ENCODE data around the gene PLXDC2.

Gene PLXDC2

GRCh38 chr10:20233423-20233822, 417.2 kb downstream of the PLXDC2 start:
- Histone ChIP-seq H3K4me1 (ENCODE audit: control insufficient read depth, low read depth, low read length) (no peaks in the 10 kb centered on the region), H3K27ac (ENCODE audit: low read depth, low read length) (no peak overlapping the region), H3K79me2 (ENCODE audit: control insufficient read depth, insufficient read depth, low read length) (no peaks in the 10 kb centered on the region), H3K18ac (ENCODE audit: low read length) (no peak overlapping the region), H2BK15ac (replicated peaks; ENCODE audit: low read depth) (no peak overlapping the region), H4K5ac (ENCODE audit: low read length) (no peak overlapping the region), H3K4me2 (ENCODE audit: low read length) (no peak overlapping the region), H2BK5ac (ENCODE audit: low read length) (no peak overlapping the region), H3K4ac (ENCODE audit: low read depth, low read length) (no peak overlapping the region), H2AK5ac (ENCODE audit: low read length) (no peak overlapping the region), H3K27me3 (ENCODE audit: insufficient read depth, low read length, poor library complexity) (no peaks in the 10 kb centered on the region), H3K36me3 (ENCODE audit: control insufficient read depth, insufficient read depth, low read length) (no peaks in the 10 kb centered on the region), H2BK120ac (ENCODE audit: low read depth, low read length) (no peak overlapping the region), H4K8ac (ENCODE audit: low read depth, low read length) (no peak overlapping the region), H3K9ac (ENCODE audit: low read length) (no peak overlapping the region), H3K56ac (ENCODE audit: low read length) (no peak overlapping the region), H3K4me3 (ENCODE audit: low read length) (no peak overlapping the region), H3K79me1 (ENCODE audit: low read length) (no peaks in the 10 kb centered on the region), H3K23ac (ENCODE audit: low read length) (no peak overlapping the region)
- peak; percentile 57 for DNase-seq

- H2BK15ac ChIP-seq (replicated peaks; ENCODE audit: low read depth), result no peak overlapping the region
- H3K27me3 ChIP-seq (ENCODE audit: insufficient read depth, low read length, poor library complexity), result no peaks in the 10 kb centered on the region
- H3K18ac ChIP-seq (ENCODE audit: low read length), result no peak overlapping the region
- DNase-seq, result no peak
- H3K79me1 ChIP-seq (ENCODE audit: low read length), result no peaks in the 10 kb centered on the region
- H2BK120ac ChIP-seq (ENCODE audit: low read depth, low read length), result no peak overlapping the region
- no peak overlapping the region for H4K8ac ChIP-seq (ENCODE audit: low read depth, low read length)
- no peaks in the 10 kb centered on the region for H3K79me2 ChIP-seq (ENCODE audit: control insufficient read depth, insufficient read depth, low read length)
- H3K4me1 ChIP-seq (ENCODE audit: control insufficient read depth, low read depth, low read length), result no peaks in the 10 kb centered on the region
- H3K4ac ChIP-seq (ENCODE audit: low read depth, low read length), result no peak overlapping the region
- H3K27ac ChIP-seq (ENCODE audit: low read depth, low read length), result no peak overlapping the region
- H3K4me3 ChIP-seq (ENCODE audit: low read length), result no peak overlapping the region
- H2BK5ac ChIP-seq (ENCODE audit: low read length), result no peak overlapping the region
- H4K5ac ChIP-seq (ENCODE audit: low read length), result no peak overlapping the region
- no peak overlapping the region for H2AK5ac ChIP-seq (ENCODE audit: low read length)
- H3K36me3 ChIP-seq (ENCODE audit: control insufficient read depth, insufficient read depth, low read length), result no peaks in the 10 kb centered on the region
- H3K23ac ChIP-seq (ENCODE audit: low read length), result no peak overlapping the region
- no peak overlapping the region for H3K56ac ChIP-seq (ENCODE audit: low read length)
- no peak overlapping the region for H3K4me2 ChIP-seq (ENCODE audit: low read length)
- no peak overlapping the region for H3K9ac ChIP-seq (ENCODE audit: low read length)
- WGBS (ENCODE audit: extremely low coverage, insufficient coverage, low lambda C conversion rate), result no CpG with 5 or more reads among the region's 5 CpGs
Observed at GRCh38 chr10:20234579-20234978, 418.3 kb downstream of the PLXDC2 start.

GRCh38 chr10:20237091-20237570, 420.9 kb downstream of the PLXDC2 start:
- H3K36me3 ChIP-seq (ENCODE audit: control insufficient read depth, insufficient read depth, low read length), result no peaks in the 10 kb centered on the region

GRCh38 chr10:20237586-20237985, 421.4 kb downstream of the PLXDC2 start:
- no peak overlapping the region for H3K18ac ChIP-seq (ENCODE audit: low read length)
- H4K8ac ChIP-seq (ENCODE audit: low read depth, low read length), result no peak overlapping the region
- DNase-seq, result no peak
- no peaks in the 10 kb centered on the region for H3K36me3 ChIP-seq (ENCODE audit: control insufficient read depth, insufficient read depth, low read length)
- no peak overlapping the region for H3K4me3 ChIP-seq (ENCODE audit: low read length)
- no peak overlapping the region for H2BK120ac ChIP-seq (ENCODE audit: low read depth, low read length)
- H2AK5ac ChIP-seq (ENCODE audit: low read length), result no peak overlapping the region
- no peaks in the 10 kb centered on the region for H3K27me3 ChIP-seq (ENCODE audit: insufficient read depth, low read length, poor library complexity)
- H3K79me1 ChIP-seq (ENCODE audit: low read length), result no peaks in the 10 kb centered on the region
- H3K79me2 ChIP-seq (ENCODE audit: control insufficient read depth, insufficient read depth, low read length), result no peaks in the 10 kb centered on the region
- no peak overlapping the region for H3K23ac ChIP-seq (ENCODE audit: low read length)
- no peak overlapping the region for H3K4ac ChIP-seq (ENCODE audit: low read depth, low read length)
- H3K4me1 ChIP-seq (ENCODE audit: control insufficient read depth, low read depth, low read length), result no peaks in the 10 kb centered on the region
- H3K4me2 ChIP-seq (ENCODE audit: low read length), result no peak overlapping the region
- no peak overlapping the region for H3K9ac ChIP-seq (ENCODE audit: low read length)
- H3K27ac ChIP-seq (ENCODE audit: low read depth, low read length), result no peak overlapping the region
- H2BK15ac ChIP-seq (replicated peaks; ENCODE audit: low read depth), result no peak overlapping the region
- H4K5ac ChIP-seq (ENCODE audit: low read length), result no peak overlapping the region
- no peak overlapping the region for H2BK5ac ChIP-seq (ENCODE audit: low read length)
- H3K56ac ChIP-seq (ENCODE audit: low read length), result no peak overlapping the region

More at GRCh38 chr10:20237091-20237570, 420.9 kb downstream of the PLXDC2 start:
- no peaks in the 10 kb centered on the region for H3K4me1 ChIP-seq (ENCODE audit: control insufficient read depth, low read depth, low read length)
- H3K23ac ChIP-seq (ENCODE audit: low read length), result no peak overlapping the region
- H2BK5ac ChIP-seq (ENCODE audit: low read length), result no peak overlapping the region
- no peak overlapping the region for H3K4me3 ChIP-seq (ENCODE audit: low read length)
- no peak overlapping the region for H3K9ac ChIP-seq (ENCODE audit: low read length)
- no peak overlapping the region for H3K27ac ChIP-seq (ENCODE audit: low read depth, low read length)
- H3K18ac ChIP-seq (ENCODE audit: low read length), result no peak overlapping the region
- no peak overlapping the region for H3K4ac ChIP-seq (ENCODE audit: low read depth, low read length)
- no peak overlapping the region for H4K5ac ChIP-seq (ENCODE audit: low read length)
- H3K4me2 ChIP-seq (ENCODE audit: low read length), result no peak overlapping the region
- no peak overlapping the region for H3K56ac ChIP-seq (ENCODE audit: low read length)
- no peaks in the 10 kb centered on the region for H3K27me3 ChIP-seq (ENCODE audit: insufficient read depth, low read length, poor library complexity)
- no peak overlapping the region for H2AK5ac ChIP-seq (ENCODE audit: low read length)
- no CpG with 5 or more reads among the region's 2 CpGs for whole genome bisulfite sequencing (ENCODE audit: extremely low coverage, insufficient coverage, low lambda C conversion rate)
- H3K79me1 ChIP-seq (ENCODE audit: low read length), result no peaks in the 10 kb centered on the region
- H2BK15ac ChIP-seq (replicated peaks; ENCODE audit: low read depth), result no peak overlapping the region
- no peaks in the 10 kb centered on the region for H3K79me2 ChIP-seq (ENCODE audit: control insufficient read depth, insufficient read depth, low read length)
- no peak for DNase-seq
- H4K8ac ChIP-seq (ENCODE audit: low read depth, low read length), result no peak overlapping the region
- H2BK120ac ChIP-seq (ENCODE audit: low read depth, low read length), result no peak overlapping the region

GRCh38 chr10:20240643-20241042, 424.4 kb downstream of the PLXDC2 start:
- Histone ChIP-seq H3K79me2 (ENCODE audit: control insufficient read depth, insufficient read depth, low read length) (no peaks in the 10 kb centered on the region), H3K27ac (ENCODE audit: low read depth, low read length) (no peak overlapping the region), H2BK5ac (ENCODE audit: low read length) (no peak overlapping the region), H4K5ac (ENCODE audit: low read length) (no peak overlapping the region), H3K23ac (ENCODE audit: low read length) (no peak overlapping the region), H3K18ac (ENCODE audit: low read length) (no peak overlapping the region), H3K27me3 (ENCODE audit: insufficient read depth, low read length, poor library complexity) (no peaks in the 10 kb centered on the region), H2AK5ac (ENCODE audit: low read length) (no peak overlapping the region), H3K9ac (ENCODE audit: low read length) (no peak overlapping the region), H3K4ac (ENCODE audit: low read depth, low read length) (no peak overlapping the region), H3K4me1 (ENCODE audit: control insufficient read depth, low read depth, low read length) (no peaks in the 10 kb centered on the region), H3K36me3 (ENCODE audit: control insufficient read depth, insufficient read depth, low read length) (no peaks in the 10 kb centered on the region), H2BK15ac (replicated peaks; ENCODE audit: low read depth) (no peak overlapping the region), H3K4me2 (ENCODE audit: low read length) (no peak overlapping the region), H2BK120ac (ENCODE audit: low read depth, low read length) (no peak overlapping the region), H3K79me1 (ENCODE audit: low read length) (no peaks in the 10 kb centered on the region), H3K4me3 (ENCODE audit: low read length) (no peak overlapping the region), H4K8ac (ENCODE audit: low read depth, low read length) (no peak overlapping the region), H3K56ac (ENCODE audit: low read length) (no peak overlapping the region)
- 100% methylated on average over 1 of the region's 1 CpG for WGBS (ENCODE audit: extremely low coverage, insufficient coverage, low lambda C conversion rate)
- no peak for DNase-seq

GRCh38 chr10:20247454-20247853, 431.2 kb downstream of the PLXDC2 start:
- no peak overlapping the region for H4K8ac ChIP-seq (ENCODE audit: low read depth, low read length)
- H2BK5ac ChIP-seq (ENCODE audit: low read length), result no peak overlapping the region
- H2AK5ac ChIP-seq (ENCODE audit: low read length), result no peak overlapping the region
- H3K36me3 ChIP-seq (ENCODE audit: control insufficient read depth, insufficient read depth, low read length), result no peaks in the 10 kb centered on the region
- H2BK15ac ChIP-seq (replicated peaks; ENCODE audit: low read depth), result no peak overlapping the region
- no peak overlapping the region for H3K4me3 ChIP-seq (ENCODE audit: low read length)
- H3K79me1 ChIP-seq (ENCODE audit: low read length), result no peaks in the 10 kb centered on the region
- no peaks in the 10 kb centered on the region for H3K4me1 ChIP-seq (ENCODE audit: control insufficient read depth, low read depth, low read length)
- no CpG with 5 or more reads among the region's 3 CpGs for WGBS (ENCODE audit: extremely low coverage, insufficient coverage, low lambda C conversion rate)
- no peak for DNase-seq
- H3K27ac ChIP-seq (ENCODE audit: low read depth, low read length), result no peak overlapping the region
- H3K23ac ChIP-seq (ENCODE audit: low read length), result no peak overlapping the region
- no peak overlapping the region for H2BK120ac ChIP-seq (ENCODE audit: low read depth, low read length)
- H3K27me3 ChIP-seq (ENCODE audit: insufficient read depth, low read length, poor library complexity), result no peaks in the 10 kb centered on the region
- H3K79me2 ChIP-seq (ENCODE audit: control insufficient read depth, insufficient read depth, low read length), result no peaks in the 10 kb centered on the region
- H3K56ac ChIP-seq (ENCODE audit: low read length), result no peak overlapping the region
- H4K5ac ChIP-seq (ENCODE audit: low read length), result no peak overlapping the region
- no peak overlapping the region for H3K18ac ChIP-seq (ENCODE audit: low read length)
- H3K4me2 ChIP-seq (ENCODE audit: low read length), result no peak overlapping the region
- H3K9ac ChIP-seq (ENCODE audit: low read length), result no peak overlapping the region
- H3K4ac ChIP-seq (ENCODE audit: low read depth, low read length), result no peak overlapping the region

Measured in mesendoderm (in vitro differentiated cells).